ENCODE measurements around the gene CHURC1.

The CHURC1 gene

DNA sequence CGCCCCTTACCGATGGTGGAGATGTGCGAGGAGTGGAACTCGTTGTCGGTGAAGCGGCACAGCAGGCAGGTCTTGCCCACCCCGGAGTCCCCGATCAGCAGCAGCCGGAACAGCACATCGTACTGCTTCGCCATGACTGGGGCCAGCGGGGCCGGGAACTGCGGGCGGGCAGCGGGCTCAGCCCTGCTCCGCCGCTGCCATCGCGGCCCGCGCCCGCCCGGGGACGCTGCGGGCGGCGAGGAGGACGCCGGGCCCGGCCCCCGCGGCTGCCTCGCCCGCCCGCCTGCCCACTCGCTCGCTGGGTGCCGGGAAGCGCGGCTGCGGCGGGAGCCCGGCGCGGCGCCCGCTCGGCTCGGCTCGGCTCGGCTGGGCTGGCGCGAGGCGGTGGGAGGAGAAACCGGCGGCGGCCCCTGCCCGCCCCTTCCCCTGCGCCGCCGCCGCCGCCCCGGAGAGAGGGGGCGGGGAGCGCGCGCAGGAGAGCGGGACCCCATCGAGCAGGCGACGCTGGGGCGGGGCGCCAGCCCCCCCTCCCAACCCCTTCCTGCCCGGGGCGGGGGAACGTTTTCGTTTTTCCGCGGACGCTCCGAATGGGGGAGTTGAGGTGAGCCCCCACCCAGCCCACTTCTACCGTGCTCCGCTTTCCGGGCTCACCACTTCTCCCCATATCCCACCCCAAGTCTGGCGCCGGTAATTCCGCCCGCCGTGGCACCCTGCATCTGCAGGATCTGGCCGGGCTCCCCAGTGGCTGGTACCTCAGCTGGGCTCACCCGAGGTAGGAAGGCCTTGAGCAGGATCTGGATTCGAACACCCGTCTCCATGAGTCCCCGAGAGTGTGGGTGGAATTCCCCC, 57.9 kb downstream of the CHURC1 start, which contains the start of gene RAB15:
TSS of gene RAB15 (minus strand) at position 394 of the 849 bp plus-strand sequence. CDS start at position 134, 260 bp downstream.
- TF ChIP-seq, protein P1, sequence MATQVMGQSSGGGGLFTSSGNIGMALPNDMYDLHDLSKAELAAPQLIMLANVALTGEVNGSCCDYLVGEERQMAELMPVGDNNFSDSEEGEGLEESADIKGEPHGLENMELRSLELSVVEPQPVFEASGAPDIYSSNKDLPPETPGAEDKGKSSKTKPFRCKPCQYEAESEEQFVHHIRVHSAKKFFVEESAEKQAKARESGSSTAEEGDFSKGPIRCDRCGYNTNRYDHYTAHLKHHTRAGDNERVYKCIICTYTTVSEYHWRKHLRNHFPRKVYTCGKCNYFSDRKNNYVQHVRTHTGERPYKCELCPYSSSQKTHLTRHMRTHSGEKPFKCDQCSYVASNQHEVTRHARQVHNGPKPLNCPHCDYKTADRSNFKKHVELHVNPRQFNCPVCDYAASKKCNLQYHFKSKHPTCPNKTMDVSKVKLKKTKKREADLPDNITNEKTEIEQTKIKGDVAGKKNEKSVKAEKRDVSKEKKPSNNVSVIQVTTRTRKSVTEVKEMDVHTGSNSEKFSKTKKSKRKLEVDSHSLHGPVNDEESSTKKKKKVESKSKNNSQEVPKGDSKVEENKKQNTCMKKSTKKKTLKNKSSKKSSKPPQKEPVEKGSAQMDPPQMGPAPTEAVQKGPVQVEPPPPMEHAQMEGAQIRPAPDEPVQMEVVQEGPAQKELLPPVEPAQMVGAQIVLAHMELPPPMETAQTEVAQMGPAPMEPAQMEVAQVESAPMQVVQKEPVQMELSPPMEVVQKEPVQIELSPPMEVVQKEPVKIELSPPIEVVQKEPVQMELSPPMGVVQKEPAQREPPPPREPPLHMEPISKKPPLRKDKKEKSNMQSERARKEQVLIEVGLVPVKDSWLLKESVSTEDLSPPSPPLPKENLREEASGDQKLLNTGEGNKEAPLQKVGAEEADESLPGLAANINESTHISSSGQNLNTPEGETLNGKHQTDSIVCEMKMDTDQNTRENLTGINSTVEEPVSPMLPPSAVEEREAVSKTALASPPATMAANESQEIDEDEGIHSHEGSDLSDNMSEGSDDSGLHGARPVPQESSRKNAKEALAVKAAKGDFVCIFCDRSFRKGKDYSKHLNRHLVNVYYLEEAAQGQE (IDR thresholded peaks at IDR 0.05; ENCODE audit: insufficient read depth in 1 of 2, low read depth in 2 of 2, low read length in 2 of 2): no peak
- no peak for TF ChIP-seq TAF1 (IDR thresholded peaks at IDR 0.05; ENCODE audit: borderline replicate concordance, insufficient read depth, low read length)
- no peak for TF ChIP-seq FOXP2 (optimal IDR thresholded peaks at IDR 0.05; ENCODE audit: borderline replicate concordance, extremely low read depth, extremely low read length, insufficient read depth)
- TF ChIP-seq POLR2AphosphoS5 (IDR thresholded peaks at IDR 0.05; ENCODE audit: low read depth, low read length): no peak
- no peak for TF ChIP-seq SIN3A (IDR thresholded peaks at IDR 0.05; ENCODE audit: borderline replicate concordance, insufficient read depth, low read length)

DNA sequence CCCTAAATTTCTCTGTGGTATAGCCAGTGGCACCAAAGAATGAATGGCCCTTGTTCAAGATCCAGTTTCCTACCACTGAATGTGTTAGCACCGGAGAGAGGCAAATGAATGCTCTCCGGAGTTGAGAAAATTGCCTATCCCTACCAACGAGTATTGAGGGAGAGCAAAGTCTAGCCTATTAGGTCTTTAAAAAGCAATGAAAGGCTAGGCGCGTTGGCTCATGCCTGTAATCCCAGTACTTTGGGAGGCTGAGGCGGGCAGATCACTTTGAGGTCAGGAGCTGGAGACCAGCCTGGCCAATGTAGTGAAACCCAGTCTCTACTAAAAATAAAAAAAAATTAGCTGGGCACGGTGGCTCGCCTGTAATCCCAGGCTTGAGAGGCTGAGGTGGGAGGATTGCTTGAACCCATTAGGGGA, 58.8 kb downstream of the CHURC1 start:
- TF ChIP-seq TAF1 (IDR thresholded peaks at IDR 0.05; ENCODE audit: borderline replicate concordance, insufficient read depth, low read length) (no peak), POLR2AphosphoS5 (IDR thresholded peaks at IDR 0.05; ENCODE audit: low read depth, low read length) (no peak), FOXP2 (optimal IDR thresholded peaks at IDR 0.05; ENCODE audit: borderline replicate concordance, extremely low read depth, extremely low read length, insufficient read depth) (no peak), SIN3A (IDR thresholded peaks at IDR 0.05; ENCODE audit: borderline replicate concordance, insufficient read depth, low read length) (no peak)
- TF ChIP-seq, protein P1 (IDR thresholded peaks at IDR 0.05; ENCODE audit: insufficient read depth in 1 of 2, low read depth in 2 of 2, low read length in 2 of 2): no peak

DNA sequence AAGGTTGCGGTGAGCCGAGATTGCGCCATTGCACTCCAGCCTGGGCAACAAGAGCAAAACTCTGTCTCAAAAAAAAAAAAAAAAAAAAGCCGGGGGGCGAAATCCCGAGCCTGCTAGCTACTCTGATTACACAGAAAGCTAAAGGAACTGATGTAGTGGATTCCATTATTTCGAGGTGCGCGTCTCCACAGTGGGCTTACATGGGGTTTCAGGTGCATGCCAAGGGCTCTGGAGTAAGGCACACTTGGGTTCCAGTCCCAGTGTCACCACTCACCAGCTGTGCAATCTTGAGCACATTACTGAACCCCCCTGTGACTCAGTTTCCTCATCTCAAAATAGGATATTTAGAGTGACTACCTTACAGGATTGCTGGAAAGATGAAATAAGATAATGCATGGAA, 59.6 kb downstream of the CHURC1 start:
- TF ChIP-seq TAF1 (IDR thresholded peaks at IDR 0.05; ENCODE audit: borderline replicate concordance, insufficient read depth, low read length): no peak
- TF ChIP-seq, protein P1 (IDR thresholded peaks at IDR 0.05; ENCODE audit: insufficient read depth in 1 of 2, low read depth in 2 of 2, low read length in 2 of 2): no peak
- no peak for TF ChIP-seq POLR2AphosphoS5 (IDR thresholded peaks at IDR 0.05; ENCODE audit: low read depth, low read length)
- TF ChIP-seq SIN3A (IDR thresholded peaks at IDR 0.05; ENCODE audit: borderline replicate concordance, insufficient read depth, low read length): no peak
- TF ChIP-seq FOXP2 (optimal IDR thresholded peaks at IDR 0.05; ENCODE audit: borderline replicate concordance, extremely low read depth, extremely low read length, insufficient read depth): no peak

DNA sequence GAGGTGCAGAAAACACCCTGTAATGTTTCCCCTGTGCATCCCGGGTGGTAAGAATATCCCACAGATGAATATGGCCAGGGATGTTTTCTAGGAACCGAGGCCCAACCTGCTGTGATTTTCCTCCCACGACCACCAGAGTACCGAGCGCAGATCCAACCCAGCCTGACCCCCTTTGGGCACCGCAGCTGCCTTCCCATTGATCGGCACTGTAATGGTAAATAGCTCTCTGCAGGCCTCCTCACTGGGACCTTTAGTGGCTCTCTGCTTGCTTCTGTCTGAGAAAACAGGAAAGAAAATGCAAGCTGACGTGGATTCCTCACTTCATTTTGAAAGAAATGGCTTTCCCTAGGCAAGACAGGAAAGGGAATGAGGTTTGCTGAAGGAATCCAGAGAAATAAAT, 60.3 kb downstream of the CHURC1 start:
- TF ChIP-seq, protein P1 (IDR thresholded peaks at IDR 0.05; ENCODE audit: insufficient read depth in 1 of 2, low read depth in 2 of 2, low read length in 2 of 2): no peak
- TF ChIP-seq POLR2AphosphoS5 (IDR thresholded peaks at IDR 0.05; ENCODE audit: low read depth, low read length): no peak
- no peak for TF ChIP-seq FOXP2 (optimal IDR thresholded peaks at IDR 0.05; ENCODE audit: borderline replicate concordance, extremely low read depth, extremely low read length, insufficient read depth)
- no peak for TF ChIP-seq SIN3A (IDR thresholded peaks at IDR 0.05; ENCODE audit: borderline replicate concordance, insufficient read depth, low read length)
- no peak for TF ChIP-seq TAF1 (IDR thresholded peaks at IDR 0.05; ENCODE audit: borderline replicate concordance, insufficient read depth, low read length)

Data from PFSK-1 (cell line).